NCI-H146 treated with DMSO at 0.1 percent for 48 hours (cell line): ENCODE measurements around the gene KRI1.

Experiments
- DNase-seq: peaks from one replicate; lab custom pipeline; 2025; ENCODE audit not compliant: unreplicated experiment; lab: John Stamatoyannopoulos, UW

KRI1 gene

GRCh38 chr19:10518444-10519361, 47.1 kb downstream of the KRI1 start:
- DNase-seq = no peak

GRCh38 chr19:10517760-10518443, 47.9 kb downstream of the KRI1 start:
- peak; percentile 18 for DNase-seq

GRCh38 chr19:10517361-10517759, 48.5 kb downstream of the KRI1 start, which contains the start of gene S1PR5:
Gene S1PR5, minus strand, starts transcription at chr19:10517447. Its CDS starts 2,436 bp downstream, at chr19:10515011.
- DNase-seq = peak; percentile 19

- DNase-seq = no peak
Observed at GRCh38 chr19:10516671-10517286, 49.0 kb downstream of the KRI1 start.

GRCh38 chr19:10516064-10516385, 49.8 kb downstream of the KRI1 start:
- no peak for DNase-seq

GRCh38 chr19:10514211-10515145, 51.3 kb downstream of the KRI1 start:
- no peak for DNase-seq

- DNase-seq = no peak
Observed at GRCh38 chr19:10513223-10513622, 52.6 kb downstream of the KRI1 start.

GRCh38 chr19:10510301-10510802, 55.5 kb downstream of the KRI1 start:
- no peak for DNase-seq

GRCh38 chr19:10508707-10509106, 57.1 kb downstream of the KRI1 start:
- DNase-seq = no peak

GRCh38 chr19:10508036-10508435, 57.8 kb downstream of the KRI1 start:
- no peak for DNase-seq

- DNase-seq = no peak
Observed at GRCh38 chr19:10505583-10506229, 60.1 kb downstream of the KRI1 start.
